Right lobe of liver (tissue), 4 donors: ENCODE measurements around the gene MEMO1.
A peak's percentile ranks its signal among the peaks of the same experiment; 100 is the strongest.

ENCODE experiments used
- POLR2A ChIP-seq: fragments of 450-650 bp; IDR thresholded peaks from one replicate; pipeline ENCODE4 v1.6.1; 2017; ENCODE audit warnings: antibody characterized with exemption, mild to moderate bottlenecking
- TF ChIP-seq, protein P1 (sequence below), 4 donors: fragments of 200-600 bp in 3 of 4; fragments of 450-650 bp in 1 of 4; IDR thresholded peaks; one replicate each; pipeline versions ENCODE4 v1.5.1 to v1.8.0; 2016 to 2022; ENCODE audit warnings: antibody characterized with exemption in 4 of 4, mild to moderate bottlenecking in 2 of 4
- donor health status: DM: no; HTN: no; CAD: no.
- donor health status: DM: no; HTN: no; CAD: no.
- donor health status: DM: no; HTN: yes; CAD: no.

DNA sequence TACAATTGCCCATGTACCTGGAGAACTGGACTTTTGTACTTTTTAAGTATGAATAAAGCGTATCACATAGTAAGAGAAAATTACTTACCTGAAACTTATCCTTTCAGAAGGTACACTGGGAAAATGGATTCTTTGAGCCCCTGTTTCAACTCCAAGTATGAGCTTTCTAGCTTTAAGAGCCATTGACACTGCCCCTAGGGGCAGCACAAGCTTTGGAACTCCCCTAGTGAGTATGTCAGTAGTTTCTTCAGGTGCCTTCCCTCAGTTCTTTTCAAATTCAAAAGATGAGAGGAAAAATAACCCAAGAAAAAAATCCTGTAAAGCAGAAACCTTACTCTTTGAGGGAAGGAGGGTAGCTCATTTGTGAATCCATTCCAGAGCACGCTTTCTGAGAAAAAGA, 124.1 kb downstream of the MEMO1 start:
- no peak for TF ChIP-seq POLR2A
- TF ChIP-seq, protein P1, sequence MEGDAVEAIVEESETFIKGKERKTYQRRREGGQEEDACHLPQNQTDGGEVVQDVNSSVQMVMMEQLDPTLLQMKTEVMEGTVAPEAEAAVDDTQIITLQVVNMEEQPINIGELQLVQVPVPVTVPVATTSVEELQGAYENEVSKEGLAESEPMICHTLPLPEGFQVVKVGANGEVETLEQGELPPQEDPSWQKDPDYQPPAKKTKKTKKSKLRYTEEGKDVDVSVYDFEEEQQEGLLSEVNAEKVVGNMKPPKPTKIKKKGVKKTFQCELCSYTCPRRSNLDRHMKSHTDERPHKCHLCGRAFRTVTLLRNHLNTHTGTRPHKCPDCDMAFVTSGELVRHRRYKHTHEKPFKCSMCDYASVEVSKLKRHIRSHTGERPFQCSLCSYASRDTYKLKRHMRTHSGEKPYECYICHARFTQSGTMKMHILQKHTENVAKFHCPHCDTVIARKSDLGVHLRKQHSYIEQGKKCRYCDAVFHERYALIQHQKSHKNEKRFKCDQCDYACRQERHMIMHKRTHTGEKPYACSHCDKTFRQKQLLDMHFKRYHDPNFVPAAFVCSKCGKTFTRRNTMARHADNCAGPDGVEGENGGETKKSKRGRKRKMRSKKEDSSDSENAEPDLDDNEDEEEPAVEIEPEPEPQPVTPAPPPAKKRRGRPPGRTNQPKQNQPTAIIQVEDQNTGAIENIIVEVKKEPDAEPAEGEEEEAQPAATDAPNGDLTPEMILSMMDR (IDR thresholded peaks at IDR 0.05) = peak; percentile 13 to 36 (median 22)
